Astrocyte of the spinal cord (primary cell): Measurements from ENCODE around the gene TSPEAR.

Source experiments
- DNase-seq: peaks from one replicate; pipeline ENCODE4 v3.0.0; 2011; ENCODE audit warnings: low read depth, low spot score
- H3K4me3 ChIP-seq: 2 replicates; pipeline ENCODE4 v1.5.1; 2011; ENCODE audit warnings: low read depth, mild to moderate bottlenecking, low read length, moderate library complexity
- in situ Hi-C: cut with HindIII; loops from 2 replicates; pipeline ENCODE4 v1.10.0; 2017; ENCODE audit warnings: low sequenced_read_pairs
- TF ChIP-seq, protein P1 (sequence below): IDR thresholded peaks from 2 replicates; pipeline ENCODE4 v1.5.1; 2012; ENCODE audit warnings: low read depth, mild to moderate bottlenecking, low read length, inconsistent platforms

The TSPEAR gene

GRCh38 chr21:44533121-44533890, 178.1 kb downstream of the TSPEAR start:
- in situ Hi-C loops = no loop called here
- TF ChIP-seq, protein P1, sequence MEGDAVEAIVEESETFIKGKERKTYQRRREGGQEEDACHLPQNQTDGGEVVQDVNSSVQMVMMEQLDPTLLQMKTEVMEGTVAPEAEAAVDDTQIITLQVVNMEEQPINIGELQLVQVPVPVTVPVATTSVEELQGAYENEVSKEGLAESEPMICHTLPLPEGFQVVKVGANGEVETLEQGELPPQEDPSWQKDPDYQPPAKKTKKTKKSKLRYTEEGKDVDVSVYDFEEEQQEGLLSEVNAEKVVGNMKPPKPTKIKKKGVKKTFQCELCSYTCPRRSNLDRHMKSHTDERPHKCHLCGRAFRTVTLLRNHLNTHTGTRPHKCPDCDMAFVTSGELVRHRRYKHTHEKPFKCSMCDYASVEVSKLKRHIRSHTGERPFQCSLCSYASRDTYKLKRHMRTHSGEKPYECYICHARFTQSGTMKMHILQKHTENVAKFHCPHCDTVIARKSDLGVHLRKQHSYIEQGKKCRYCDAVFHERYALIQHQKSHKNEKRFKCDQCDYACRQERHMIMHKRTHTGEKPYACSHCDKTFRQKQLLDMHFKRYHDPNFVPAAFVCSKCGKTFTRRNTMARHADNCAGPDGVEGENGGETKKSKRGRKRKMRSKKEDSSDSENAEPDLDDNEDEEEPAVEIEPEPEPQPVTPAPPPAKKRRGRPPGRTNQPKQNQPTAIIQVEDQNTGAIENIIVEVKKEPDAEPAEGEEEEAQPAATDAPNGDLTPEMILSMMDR = no peak
- no peak for DNase-seq
- no peak overlapping the region for H3K4me3 ChIP-seq

DNA sequence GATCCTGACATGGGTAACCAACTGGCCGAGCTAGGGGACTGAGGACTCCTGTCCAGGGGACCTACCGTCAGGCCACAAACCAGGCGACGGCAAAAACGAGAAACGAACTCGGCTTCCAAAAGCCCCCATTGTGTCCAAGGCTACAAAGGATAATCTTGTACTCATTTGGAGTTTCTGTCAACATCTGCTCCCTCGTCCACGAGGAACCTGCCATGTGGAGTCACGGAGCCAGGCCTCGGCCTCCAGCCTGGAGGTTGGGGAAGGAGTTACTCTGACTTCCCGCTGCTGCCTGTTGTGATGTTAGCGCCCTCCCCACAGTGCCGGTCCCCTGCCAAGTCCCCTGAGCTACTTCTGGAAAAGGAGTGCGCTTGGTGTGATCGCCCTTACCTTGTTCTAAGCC, 178.7 kb downstream of the TSPEAR start:
- TF ChIP-seq, protein P1 = no peak
- no peak for DNase-seq
- in situ Hi-C loops = no loop called here
- H3K4me3 ChIP-seq = no peak overlapping the region

- no peak for DNase-seq
- no peak overlapping the region for H3K4me3 ChIP-seq
- TF ChIP-seq, protein P1 = no peak
- in situ Hi-C loops = no loop called here
Measured at GRCh38 chr21:44531606-44532564, 179.5 kb downstream of the TSPEAR start.

DNA sequence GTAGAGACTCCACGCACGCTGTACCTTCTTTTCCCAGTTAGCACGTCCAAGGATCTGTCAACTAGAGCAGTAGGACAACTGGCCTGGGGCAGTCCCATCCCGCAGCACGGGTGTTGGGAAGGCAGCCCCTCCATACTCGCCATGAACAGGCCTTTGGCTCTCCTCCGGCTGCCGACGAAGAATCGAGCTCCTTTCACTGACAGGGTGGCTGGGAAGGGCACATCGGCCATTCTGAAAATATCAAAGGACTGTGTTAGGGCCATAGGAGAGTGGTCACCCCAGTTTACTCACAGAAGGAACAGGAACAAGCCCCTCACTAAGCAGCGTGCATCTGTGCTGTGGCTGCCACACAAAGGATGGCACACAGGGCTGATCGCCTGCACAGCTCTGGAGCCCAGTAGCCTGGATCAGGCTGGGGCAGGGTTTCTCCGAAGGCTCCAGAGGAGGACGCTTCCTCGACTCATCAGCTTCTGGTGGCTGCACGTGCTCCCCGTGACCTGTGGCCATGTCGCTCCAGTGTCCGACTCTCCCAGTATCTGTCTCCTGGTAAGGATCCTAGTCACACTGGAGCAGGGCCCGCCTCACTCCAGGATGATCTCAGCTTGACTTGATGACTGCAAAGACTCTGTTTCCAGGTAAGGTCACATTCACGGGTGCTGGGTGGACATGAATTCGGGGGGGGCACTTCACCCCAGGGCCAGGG, 180.3 kb downstream of the TSPEAR start:
- TF ChIP-seq, protein P1 = no peak
- no peak overlapping the region for H3K4me3 ChIP-seq
- in situ Hi-C loops = no loop called here
- DNase-seq = no peak

- TF ChIP-seq, protein P1 = no peak
- in situ Hi-C loops = no loop called here
- no peak for DNase-seq
- no peak overlapping the region for H3K4me3 ChIP-seq
Measured at GRCh38 chr21:44530221-44530902, 181.0 kb downstream of the TSPEAR start.

DNA sequence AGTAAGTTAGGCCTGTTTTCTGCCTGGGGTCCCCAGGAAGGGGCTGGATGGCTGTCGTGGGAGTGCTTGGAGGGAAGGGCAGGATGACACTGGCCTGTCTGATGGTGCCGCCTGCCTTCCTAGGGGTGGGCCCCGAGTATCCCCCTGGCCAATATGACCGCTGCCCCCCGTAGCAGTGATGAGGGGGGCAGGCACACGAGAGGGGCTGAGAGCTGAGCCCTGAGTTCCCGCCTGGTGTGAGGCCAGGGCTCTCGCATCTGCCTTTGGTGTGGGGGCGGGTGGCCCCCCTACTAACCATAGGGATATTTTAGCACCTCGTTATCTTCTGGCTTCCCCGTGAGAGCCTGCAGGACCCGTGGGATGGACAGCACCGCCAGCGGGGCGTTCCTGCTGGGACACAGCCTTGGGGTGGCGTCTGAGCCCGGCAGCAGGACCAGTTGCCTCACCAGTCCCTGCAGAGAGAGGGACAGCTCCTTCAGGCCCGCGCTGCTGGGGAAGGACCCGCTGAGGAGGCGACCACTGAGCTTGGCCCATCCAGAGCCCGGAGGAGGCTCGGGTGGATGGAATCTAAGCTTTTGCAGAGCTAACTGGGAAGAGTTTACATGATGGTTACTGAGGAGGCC, 181.8 kb downstream of the TSPEAR start:
- no peak overlapping the region for H3K4me3 ChIP-seq
- in situ Hi-C loops = no loop called here
- TF ChIP-seq, protein P1 = no peak
- DNase-seq = no peak
